NCI-H2227 treated with DMSO at 0.1 percent for 48 hours (cell line): ENCODE measurements around the gene MKRN2.
"Not testable (repeated sequence)": the region's sequence is repeated elsewhere in the genome, so short reads cannot be mapped to it uniquely, and the experiment has no call there.

Source experiments
- DNase-seq: peaks from one replicate; lab custom pipeline; 2025; lab: John Stamatoyannopoulos, UW

Gene MKRN2

GRCh38 chr3:12630292-12630691 is 73.4 kb downstream of the MKRN2 start:
- DNase-seq: no peak

GRCh38 chr3:12630843-12631242 is 74.0 kb downstream of the MKRN2 start:
- not testable (repeated sequence) for DNase-seq

- DNase-seq: no peak
These were observed 75.6 kb downstream of the MKRN2 start for GRCh38 chr3:12632523-12632922.

GRCh38 chr3:12633108-12633507 is 76.2 kb downstream of the MKRN2 start:
- DNase-seq: no peak
